Measurements from ENCODE around the gene HYDIN.

DNA sequence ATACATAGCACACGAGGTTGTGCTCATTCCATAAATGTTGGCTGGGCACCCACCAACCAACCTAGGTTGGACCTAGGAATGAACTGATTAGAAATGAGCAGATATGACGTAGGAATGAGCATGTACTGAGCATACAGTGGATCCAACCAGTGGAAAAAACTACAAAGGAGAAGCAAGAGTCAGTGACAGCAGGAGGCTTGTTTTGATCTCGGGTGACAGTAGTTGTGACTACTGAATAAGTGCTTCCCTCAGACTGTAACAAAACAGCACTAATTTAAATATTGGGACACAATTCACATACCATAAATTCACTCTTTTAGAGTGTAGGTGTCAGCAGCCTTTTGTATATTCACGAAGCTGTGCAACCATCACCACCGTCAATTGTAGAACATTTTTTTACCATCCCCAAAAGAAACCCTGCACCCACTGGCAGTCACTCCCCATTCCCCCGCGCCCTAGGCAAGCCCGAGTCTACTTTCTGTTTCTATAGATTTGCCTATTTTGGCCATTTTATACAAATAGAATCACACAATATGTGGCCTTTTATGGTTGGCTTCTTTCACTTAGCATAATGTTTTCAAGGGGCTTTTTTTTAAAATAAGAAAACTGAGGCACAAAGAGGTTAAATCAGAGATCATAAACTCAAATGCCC, 436.5 kb downstream of the HYDIN start:
- TF ChIP-seq RAD21 (conservative IDR thresholded peaks at IDR 0.05 in 1 of 2, IDR thresholded peaks at IDR 0.05 in 1 of 2) (no peak), MAFK (IDR thresholded peaks at IDR 0.05; ENCODE audit: partially characterized antibody) (no peak), TP53 (CRISPR knock-in tag; IDR thresholded peaks at IDR 0.05) (no peak), ESRRA (IDR thresholded peaks at IDR 0.05; ENCODE audit: borderline replicate concordance, low read length) (no peak), RFX5 (IDR thresholded peaks at IDR 0.05) (no peak), EP300 (IDR thresholded peaks at IDR 0.05) (no peak), POLR2AphosphoS2 (conservative IDR thresholded peaks at IDR 0.05; ENCODE audit: low read length) (no peak), FOXS1 (CRISPR knock-in tag; IDR thresholded peaks at IDR 0.05) (no peak), CHD4 (IDR thresholded peaks at IDR 0.05; ENCODE audit: borderline replicate concordance) (no peak)
- TF ChIP-seq, protein P1, sequence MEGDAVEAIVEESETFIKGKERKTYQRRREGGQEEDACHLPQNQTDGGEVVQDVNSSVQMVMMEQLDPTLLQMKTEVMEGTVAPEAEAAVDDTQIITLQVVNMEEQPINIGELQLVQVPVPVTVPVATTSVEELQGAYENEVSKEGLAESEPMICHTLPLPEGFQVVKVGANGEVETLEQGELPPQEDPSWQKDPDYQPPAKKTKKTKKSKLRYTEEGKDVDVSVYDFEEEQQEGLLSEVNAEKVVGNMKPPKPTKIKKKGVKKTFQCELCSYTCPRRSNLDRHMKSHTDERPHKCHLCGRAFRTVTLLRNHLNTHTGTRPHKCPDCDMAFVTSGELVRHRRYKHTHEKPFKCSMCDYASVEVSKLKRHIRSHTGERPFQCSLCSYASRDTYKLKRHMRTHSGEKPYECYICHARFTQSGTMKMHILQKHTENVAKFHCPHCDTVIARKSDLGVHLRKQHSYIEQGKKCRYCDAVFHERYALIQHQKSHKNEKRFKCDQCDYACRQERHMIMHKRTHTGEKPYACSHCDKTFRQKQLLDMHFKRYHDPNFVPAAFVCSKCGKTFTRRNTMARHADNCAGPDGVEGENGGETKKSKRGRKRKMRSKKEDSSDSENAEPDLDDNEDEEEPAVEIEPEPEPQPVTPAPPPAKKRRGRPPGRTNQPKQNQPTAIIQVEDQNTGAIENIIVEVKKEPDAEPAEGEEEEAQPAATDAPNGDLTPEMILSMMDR (IDR thresholded peaks at IDR 0.05): no peak
- TF ChIP-seq, protein P2, sequence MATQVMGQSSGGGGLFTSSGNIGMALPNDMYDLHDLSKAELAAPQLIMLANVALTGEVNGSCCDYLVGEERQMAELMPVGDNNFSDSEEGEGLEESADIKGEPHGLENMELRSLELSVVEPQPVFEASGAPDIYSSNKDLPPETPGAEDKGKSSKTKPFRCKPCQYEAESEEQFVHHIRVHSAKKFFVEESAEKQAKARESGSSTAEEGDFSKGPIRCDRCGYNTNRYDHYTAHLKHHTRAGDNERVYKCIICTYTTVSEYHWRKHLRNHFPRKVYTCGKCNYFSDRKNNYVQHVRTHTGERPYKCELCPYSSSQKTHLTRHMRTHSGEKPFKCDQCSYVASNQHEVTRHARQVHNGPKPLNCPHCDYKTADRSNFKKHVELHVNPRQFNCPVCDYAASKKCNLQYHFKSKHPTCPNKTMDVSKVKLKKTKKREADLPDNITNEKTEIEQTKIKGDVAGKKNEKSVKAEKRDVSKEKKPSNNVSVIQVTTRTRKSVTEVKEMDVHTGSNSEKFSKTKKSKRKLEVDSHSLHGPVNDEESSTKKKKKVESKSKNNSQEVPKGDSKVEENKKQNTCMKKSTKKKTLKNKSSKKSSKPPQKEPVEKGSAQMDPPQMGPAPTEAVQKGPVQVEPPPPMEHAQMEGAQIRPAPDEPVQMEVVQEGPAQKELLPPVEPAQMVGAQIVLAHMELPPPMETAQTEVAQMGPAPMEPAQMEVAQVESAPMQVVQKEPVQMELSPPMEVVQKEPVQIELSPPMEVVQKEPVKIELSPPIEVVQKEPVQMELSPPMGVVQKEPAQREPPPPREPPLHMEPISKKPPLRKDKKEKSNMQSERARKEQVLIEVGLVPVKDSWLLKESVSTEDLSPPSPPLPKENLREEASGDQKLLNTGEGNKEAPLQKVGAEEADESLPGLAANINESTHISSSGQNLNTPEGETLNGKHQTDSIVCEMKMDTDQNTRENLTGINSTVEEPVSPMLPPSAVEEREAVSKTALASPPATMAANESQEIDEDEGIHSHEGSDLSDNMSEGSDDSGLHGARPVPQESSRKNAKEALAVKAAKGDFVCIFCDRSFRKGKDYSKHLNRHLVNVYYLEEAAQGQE (IDR thresholded peaks at IDR 0.05): no peak
- TF ChIP-seq, protein P3, sequence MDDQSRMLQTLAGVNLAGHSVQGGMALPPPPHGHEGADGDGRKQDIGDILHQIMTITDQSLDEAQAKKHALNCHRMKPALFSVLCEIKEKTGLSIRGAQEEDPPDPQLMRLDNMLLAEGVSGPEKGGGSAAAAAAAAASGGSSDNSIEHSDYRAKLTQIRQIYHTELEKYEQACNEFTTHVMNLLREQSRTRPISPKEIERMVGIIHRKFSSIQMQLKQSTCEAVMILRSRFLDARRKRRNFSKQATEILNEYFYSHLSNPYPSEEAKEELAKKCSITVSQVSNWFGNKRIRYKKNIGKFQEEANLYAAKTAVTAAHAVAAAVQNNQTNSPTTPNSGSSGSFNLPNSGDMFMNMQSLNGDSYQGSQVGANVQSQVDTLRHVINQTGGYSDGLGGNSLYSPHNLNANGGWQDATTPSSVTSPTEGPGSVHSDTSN (IDR thresholded peaks at IDR 0.05): no peak

All from A549 (cell line).